Stimulated activated CD4-positive, alpha-beta T cell treated with anti-CD3 and anti-CD28 coated beads, Interleukin-12 subunit alpha, Interleukin-12 subunit beta, amount 100 ng/mL, for 24 hours (primary cell): ENCODE measurements around the gene PTPRR.
"Not testable (repeated sequence)": the region's sequence is repeated elsewhere in the genome, so short reads cannot be mapped to it uniquely, and the experiment has no call there.

Experiments
- DNase-seq, 2 experiments: peaks; one replicate each; pipeline ENCODE4 v3.0.0-alpha.2; 2020; ENCODE audit warnings: low read depth in 2 of 2

Gene PTPRR

GRCh38 chr12:70840656-70841350 lies 79.7 kb downstream of the PTPRR start:
- DNase-seq: no peak

- no peak for DNase-seq
Measured at GRCh38 chr12:70839544-70839943, 81.0 kb downstream of the PTPRR start.

GRCh38 chr12:70838127-70838526 lies 82.4 kb downstream of the PTPRR start:
- no peak for DNase-seq

GRCh38 chr12:70837026-70837425 lies 83.5 kb downstream of the PTPRR start:
- no peak for DNase-seq

- DNase-seq: no peak
Measured at GRCh38 chr12:70835948-70836347, 84.6 kb downstream of the PTPRR start.

- no peak for DNase-seq
Measured at GRCh38 chr12:70831543-70831942, 89.0 kb downstream of the PTPRR start.

- DNase-seq: no peak
Measured at GRCh38 chr12:70830221-70831061, 90.1 kb downstream of the PTPRR start.

- no peak for DNase-seq
Measured at GRCh38 chr12:70829070-70829469, 91.5 kb downstream of the PTPRR start.

- no peak for DNase-seq
Measured at GRCh38 chr12:70828351-70828750, 92.2 kb downstream of the PTPRR start.

- DNase-seq: no peak
Measured at GRCh38 chr12:70826156-70826555, 94.4 kb downstream of the PTPRR start.

- DNase-seq: no peak
Measured at GRCh38 chr12:70824511-70824910, 96.0 kb downstream of the PTPRR start.

GRCh38 chr12:70823182-70823976 lies 97.2 kb downstream of the PTPRR start:
- DNase-seq: no peak

GRCh38 chr12:70822412-70822811 lies 98.1 kb downstream of the PTPRR start:
- DNase-seq: no peak

GRCh38 chr12:70815971-70816391 lies 104.6 kb downstream of the PTPRR start:
- no peak for DNase-seq

- no peak for DNase-seq
Measured at GRCh38 chr12:70815056-70815455, 105.5 kb downstream of the PTPRR start.

- DNase-seq: no peak
Measured at GRCh38 chr12:70813559-70813958, 107.0 kb downstream of the PTPRR start.

- DNase-seq: no peak
Measured at GRCh38 chr12:70812136-70812535, 108.4 kb downstream of the PTPRR start.

- no peak for DNase-seq
Measured at GRCh38 chr12:70809887-70810286, 110.7 kb downstream of the PTPRR start.

GRCh38 chr12:70807993-70808392 lies 112.5 kb downstream of the PTPRR start:
- not testable (repeated sequence) for DNase-seq

- no peak for DNase-seq
Measured at GRCh38 chr12:70806827-70807226, 113.7 kb downstream of the PTPRR start.

- no peak for DNase-seq
Measured at GRCh38 chr12:70806043-70806442, 114.5 kb downstream of the PTPRR start.
